MCF 10A (cell line): ENCODE measurements around the gene NTM. TPM values are rescaled to one million over a fixed set of nuclear protein-coding genes. Genes with fewer than 3 reads are reported as not detected.

Experiments used
- BruUV-seq: library from RNA; stranded (reverse); fragments of 400-500 nt; replicated peaks from 2 replicates; lab custom pipeline; 2021; lab: Mats Ljungman, UMichigan
- CTCF ChIA-PET: fragments of 300-600 bp; sonication (Branson Sonifier 250); formaldehyde crosslinking; extraction: SDS; loops from one replicate; lab custom pipeline; 2021; ENCODE audit warnings: antibody characterized with exemption, inconsistent platforms; lab: Yijun Ruan, JAX
- POLR2A ChIA-PET: fragments of 300-600, 350-650 bp; sonication (Branson Sonifier 250); formaldehyde crosslinking; extraction: SDS; loops from one replicate; lab custom pipeline; 2020; ENCODE audit warnings: antibody characterized with exemption, inconsistent platforms; lab: Yijun Ruan, JAX
- DNase-seq: peaks from one replicate; pipeline ENCODE4 v3.0.0-alpha.2; 2018; ENCODE audit not compliant: unreplicated experiment
- H3K27ac Mint-ChIP-seq: one replicate; pipeline ENCODE4 v1.8.0; 2022; ENCODE audit warnings: mild to moderate bottlenecking, low read depth, mixed read lengths; ENCODE audit not compliant: unreplicated experiment
- H3K27me3 Mint-ChIP-seq: one replicate; pipeline ENCODE4 v1.8.0; 2022; ENCODE audit warnings: mixed read lengths; ENCODE audit not compliant: insufficient read depth, unreplicated experiment
- H3K36me3 Mint-ChIP-seq: one replicate; pipeline ENCODE4 v1.8.0; 2022; ENCODE audit warnings: mild to moderate bottlenecking, moderate library complexity, mixed read lengths; ENCODE audit not compliant: insufficient read depth, unreplicated experiment
- H3K4me1 Mint-ChIP-seq: one replicate; pipeline ENCODE4 v1.8.0; 2022; ENCODE audit warnings: mixed read lengths; ENCODE audit not compliant: insufficient read depth, unreplicated experiment
- H3K4me3 Mint-ChIP-seq: one replicate; pipeline ENCODE4 v1.8.0; 2022; ENCODE audit warnings: mild to moderate bottlenecking, moderate library complexity, mixed read lengths; ENCODE audit not compliant: unreplicated experiment
- H3K9me3 Mint-ChIP-seq: one replicate; pipeline ENCODE4 v1.8.0; 2022; ENCODE audit warnings: mixed read lengths; ENCODE audit not compliant: unreplicated experiment
- intact Hi-C: fragments of 100-400 bp; cut with micrococcal nuclease; formaldehyde crosslinking; loops from 2 replicates; pipeline ENCODE4 v1.14.1; 2022
- total RNA-seq: library from RNA; stranded (reverse); gene quantifications from 2 replicates; pipeline ENCODE4 v1.2.3, GENCODE V29; 2022
- TF ChIP-seq, protein P1 (sequence below): fragments of 200-600 bp; IDR thresholded peaks from one replicate; pipeline ENCODE4 v1.8.0; 2022; ENCODE audit warnings: antibody characterized with exemption, mild to moderate bottlenecking; ENCODE audit not compliant: unreplicated experiment

The NTM gene
- total RNA-seq, 1 experiment from 2014 or later: not detected

DNA sequence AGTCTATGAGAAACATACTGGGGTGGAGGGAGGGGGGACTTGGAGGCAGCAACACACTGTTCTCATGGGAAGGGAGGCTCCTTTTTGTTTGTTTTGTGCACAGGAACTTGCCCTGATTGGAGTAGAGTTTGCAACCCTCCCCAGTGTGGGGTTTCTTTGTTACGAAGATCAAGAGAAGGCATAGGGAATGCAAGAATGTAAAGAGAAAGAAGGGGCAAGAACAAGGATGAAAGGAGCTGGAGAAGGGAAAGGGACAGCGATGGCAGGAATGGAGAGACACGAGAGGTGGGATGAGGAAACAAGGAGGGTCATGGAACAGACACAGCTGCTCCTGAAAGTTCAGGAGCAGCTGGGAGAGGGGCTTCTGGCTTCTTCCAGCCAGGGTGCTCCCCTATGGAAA lies 611.7 kb downstream of the NTM start:
- Mint-ChIP-seq H3K27ac (no peak overlapping the region), H3K36me3 (no peaks in the 10 kb centered on the region), H3K4me3 (no peak overlapping the region), H3K27me3 (no peaks in the 10 kb centered on the region), H3K9me3 (peaks cover 53% of the 10 kb centered on the region), H3K4me1 (no peaks in the 10 kb centered on the region)
- intact Hi-C loops: no loop called here
- ChIA-PET POLR2A (no interaction called here), CTCF (no interaction called here)
- TF ChIP-seq, protein P1, sequence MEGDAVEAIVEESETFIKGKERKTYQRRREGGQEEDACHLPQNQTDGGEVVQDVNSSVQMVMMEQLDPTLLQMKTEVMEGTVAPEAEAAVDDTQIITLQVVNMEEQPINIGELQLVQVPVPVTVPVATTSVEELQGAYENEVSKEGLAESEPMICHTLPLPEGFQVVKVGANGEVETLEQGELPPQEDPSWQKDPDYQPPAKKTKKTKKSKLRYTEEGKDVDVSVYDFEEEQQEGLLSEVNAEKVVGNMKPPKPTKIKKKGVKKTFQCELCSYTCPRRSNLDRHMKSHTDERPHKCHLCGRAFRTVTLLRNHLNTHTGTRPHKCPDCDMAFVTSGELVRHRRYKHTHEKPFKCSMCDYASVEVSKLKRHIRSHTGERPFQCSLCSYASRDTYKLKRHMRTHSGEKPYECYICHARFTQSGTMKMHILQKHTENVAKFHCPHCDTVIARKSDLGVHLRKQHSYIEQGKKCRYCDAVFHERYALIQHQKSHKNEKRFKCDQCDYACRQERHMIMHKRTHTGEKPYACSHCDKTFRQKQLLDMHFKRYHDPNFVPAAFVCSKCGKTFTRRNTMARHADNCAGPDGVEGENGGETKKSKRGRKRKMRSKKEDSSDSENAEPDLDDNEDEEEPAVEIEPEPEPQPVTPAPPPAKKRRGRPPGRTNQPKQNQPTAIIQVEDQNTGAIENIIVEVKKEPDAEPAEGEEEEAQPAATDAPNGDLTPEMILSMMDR: no peak
- BruUV-seq: no TSS peak
- DNase-seq: no peak

DNA sequence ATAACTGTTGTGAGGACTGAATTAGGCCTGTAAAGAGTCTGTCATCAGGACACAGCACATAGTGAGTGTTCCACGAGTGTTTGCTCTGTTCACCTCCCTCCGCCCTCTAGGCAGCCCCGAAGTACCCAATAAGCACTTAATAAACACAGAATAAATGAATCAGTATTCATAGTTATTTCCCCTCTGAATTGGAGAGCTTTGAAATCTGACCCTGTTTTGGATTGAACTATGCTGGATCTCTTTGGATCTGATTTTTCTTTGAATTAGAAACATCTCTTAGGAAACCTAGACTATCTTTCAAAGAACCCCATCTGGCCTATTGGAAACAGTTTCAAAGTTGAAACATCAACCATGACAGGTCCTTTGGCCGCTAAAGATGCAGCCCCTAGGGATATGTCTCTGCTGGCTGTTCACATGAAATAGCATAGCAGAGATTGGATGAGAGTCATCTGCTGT lies 615.5 kb downstream of the NTM start:
- H3K4me3 Mint-ChIP-seq: no peak overlapping the region
- DNase-seq: no peak
- no TSS peak for BruUV-seq
- TF ChIP-seq, protein P1: no peak
- H3K27me3 Mint-ChIP-seq: no peaks in the 10 kb centered on the region
- ChIA-PET CTCF (no interaction called here), POLR2A (no interaction called here)
- peaks cover 48% of the 10 kb centered on the region for H3K9me3 Mint-ChIP-seq
- H3K27ac Mint-ChIP-seq: no peak overlapping the region
- no peaks in the 10 kb centered on the region for H3K4me1 Mint-ChIP-seq
- H3K36me3 Mint-ChIP-seq: no peaks in the 10 kb centered on the region
- intact Hi-C loops: no loop called here

DNA sequence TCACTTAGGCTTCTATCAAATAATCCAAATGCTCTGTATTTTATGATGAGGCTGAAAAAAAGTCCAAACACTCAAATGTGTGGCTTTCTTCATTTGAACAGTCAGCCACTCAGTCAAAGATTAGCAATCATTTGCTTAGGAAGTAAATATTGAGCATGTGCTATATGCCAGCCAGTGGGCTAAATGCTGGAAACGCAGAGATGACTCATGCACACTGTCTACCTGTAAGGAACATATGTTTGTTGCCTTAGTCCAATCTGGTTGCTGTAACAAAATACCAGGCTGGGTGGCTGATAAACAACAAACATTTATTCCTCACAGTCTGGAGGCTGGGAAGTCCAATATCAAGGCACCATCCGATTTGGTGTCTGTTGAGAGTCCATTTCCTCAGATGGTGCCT lies 617.3 kb downstream of the NTM start:
- no peak for DNase-seq
- Mint-ChIP-seq H3K4me3 (no peak overlapping the region), H3K9me3 (peaks cover 41% of the 10 kb centered on the region), H3K27me3 (no peaks in the 10 kb centered on the region), H3K36me3 (no peaks in the 10 kb centered on the region), H3K4me1 (no peaks in the 10 kb centered on the region), H3K27ac (no peak overlapping the region)
- TF ChIP-seq, protein P1: no peak
- CTCF ChIA-PET: no interaction called here
- BruUV-seq: no TSS peak
- intact Hi-C loops: no loop called here
- POLR2A ChIA-PET: no interaction called here

DNA sequence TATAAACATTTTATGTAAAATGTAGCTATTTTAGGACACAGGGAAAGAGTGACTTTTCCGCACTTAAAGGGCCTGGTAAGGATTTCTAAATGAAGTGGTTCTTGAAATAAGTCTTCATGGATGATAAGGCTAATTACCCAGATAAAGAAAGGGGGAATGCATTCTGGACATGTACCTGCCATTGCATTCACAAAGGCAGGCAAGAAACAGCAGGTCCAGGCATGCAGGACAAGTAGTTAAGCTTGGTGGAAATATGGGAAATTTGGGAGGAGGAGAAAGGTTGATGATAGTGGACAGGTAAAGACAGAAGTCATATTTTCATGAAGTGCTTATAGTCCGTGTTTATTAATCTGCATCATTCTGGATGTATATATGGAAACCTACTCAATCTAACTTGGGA lies 621.2 kb downstream of the NTM start:
- intact Hi-C loops: no loop called here
- Mint-ChIP-seq H3K4me3 (no peak overlapping the region), H3K27me3 (no peaks in the 10 kb centered on the region), H3K4me1 (no peaks in the 10 kb centered on the region), H3K36me3 (no peaks in the 10 kb centered on the region), H3K9me3 (peaks cover 18% of the 10 kb centered on the region), H3K27ac (no peak overlapping the region)
- POLR2A ChIA-PET: no interaction called here
- CTCF ChIA-PET: no interaction called here
- DNase-seq: no peak
- BruUV-seq: no TSS peak
- TF ChIP-seq, protein P1: no peak
